Lung (tissue), 12 donors: ENCODE measurements around the gene DNAJA4. TPM values are rescaled to one million over a fixed set of nuclear protein-coding genes. Genes with fewer than 3 reads are reported as not detected.
A peak's percentile ranks its signal among the peaks of the same experiment; 100 is the strongest.

Source experiments
- ATAC-seq: fragments of 200-7000 bp; cut with Tn5 transposase; one replicate; pipeline ENCODE4 v1.9.1; 2020; ENCODE audit warnings: moderate number of reproducible peaks; ENCODE audit not compliant: insufficient read depth, low FRiP score
- DNase-seq, 3 donors: peaks; one replicate each; pipeline ENCODE4 v3.0.0-alpha.2; 2013 to 2017
- H3K27ac ChIP-seq, 2 donors: one replicate each; pipeline ENCODE4 v1.5.1; 2013; ENCODE audit warnings: mild to moderate bottlenecking in 2 of 2, moderate library complexity in 2 of 2, control low read depth in 1 of 2, inconsistent platforms in 1 of 2, low read depth in 1 of 2, low read length in 1 of 2
- H3K27me3 ChIP-seq, 3 donors: one replicate each; pipeline ENCODE4 v1.5.1; 2013; ENCODE audit warnings: low read length in 2 of 3; ENCODE audit not compliant: control insufficient read depth in 3 of 3, insufficient read depth in 3 of 3
- H3K36me3 ChIP-seq, 4 donors: one replicate each; pipeline ENCODE4 v1.5.1; 2013; ENCODE audit warnings: low read length in 4 of 4, mild to moderate bottlenecking in 1 of 4, moderate library complexity in 1 of 4; ENCODE audit not compliant: control insufficient read depth in 4 of 4, insufficient read depth in 4 of 4
- H3K4me1 ChIP-seq, 5 donors: one replicate each; pipeline ENCODE4 v1.5.1; 2013; ENCODE audit warnings: low read length in 5 of 5, mild to moderate bottlenecking in 2 of 5, moderate library complexity in 1 of 5; ENCODE audit not compliant: control insufficient read depth in 5 of 5, insufficient read depth in 5 of 5
- H3K4me3 ChIP-seq: one replicate; pipeline ENCODE4 v1.5.1; 2013; ENCODE audit warnings: mild to moderate bottlenecking, control low read depth, moderate library complexity
- H3K9ac ChIP-seq, 2 donors: one replicate each; pipeline ENCODE4 v1.5.1; 2013; ENCODE audit warnings: low read length in 2 of 2, control low read depth in 1 of 2; ENCODE audit not compliant: insufficient read depth in 1 of 2
- H3K9me3 ChIP-seq, 4 donors: one replicate each; pipeline ENCODE4 v1.5.1; 2013; ENCODE audit warnings: low read length in 3 of 4, mild to moderate bottlenecking in 1 of 4, moderate library complexity in 1 of 4; ENCODE audit not compliant: control insufficient read depth in 4 of 4, insufficient read depth in 3 of 4
- WGBS, 2 donors: extraction: QIAGEN DNeasy Blood & Tissue Kit; methylation state at CpG; one replicate each; pipeline ENCODE4 v1.1.7; 2013; 5-methylcytosine and 5-hydroxymethylcytosine counted together
- polyA plus RNA-seq, 2 donors: library from polyadenylated mRNA; stranded (reverse); fragments of 200-250 nt; gene quantifications; one replicate each; pipeline ENCODE4 v1.2.1, GENCODE V29; 2013
- total RNA-seq, 2 donors: library from RNA; depleted of rRNA in 1 of 2; stranded (reverse); fragments of >200 nt in 1 of 2; gene quantifications; one replicate each; pipeline ENCODE4 v1.2.1, GENCODE V29; 2014 to 2021
- TF ChIP-seq, protein P1 (sequence below): IDR thresholded peaks from 2 replicates; pipeline ENCODE4 v1.5.1; 2012; ENCODE audit warnings: mild to moderate bottlenecking; ENCODE audit errors: control extremely low read depth, extremely low read depth
- donor health status: control.
- donor health status: control.
- donor health status: Bipolar disorder and iron deficiency.
- donor health status: healthy.
- donor health status: DM: yes; HTN: yes; CAD: no.

Gene DNAJA4
- total and polyA plus RNA-seq, 4 donors = 19.3 to 74.6 (median 33.9) TPM

DNA sequence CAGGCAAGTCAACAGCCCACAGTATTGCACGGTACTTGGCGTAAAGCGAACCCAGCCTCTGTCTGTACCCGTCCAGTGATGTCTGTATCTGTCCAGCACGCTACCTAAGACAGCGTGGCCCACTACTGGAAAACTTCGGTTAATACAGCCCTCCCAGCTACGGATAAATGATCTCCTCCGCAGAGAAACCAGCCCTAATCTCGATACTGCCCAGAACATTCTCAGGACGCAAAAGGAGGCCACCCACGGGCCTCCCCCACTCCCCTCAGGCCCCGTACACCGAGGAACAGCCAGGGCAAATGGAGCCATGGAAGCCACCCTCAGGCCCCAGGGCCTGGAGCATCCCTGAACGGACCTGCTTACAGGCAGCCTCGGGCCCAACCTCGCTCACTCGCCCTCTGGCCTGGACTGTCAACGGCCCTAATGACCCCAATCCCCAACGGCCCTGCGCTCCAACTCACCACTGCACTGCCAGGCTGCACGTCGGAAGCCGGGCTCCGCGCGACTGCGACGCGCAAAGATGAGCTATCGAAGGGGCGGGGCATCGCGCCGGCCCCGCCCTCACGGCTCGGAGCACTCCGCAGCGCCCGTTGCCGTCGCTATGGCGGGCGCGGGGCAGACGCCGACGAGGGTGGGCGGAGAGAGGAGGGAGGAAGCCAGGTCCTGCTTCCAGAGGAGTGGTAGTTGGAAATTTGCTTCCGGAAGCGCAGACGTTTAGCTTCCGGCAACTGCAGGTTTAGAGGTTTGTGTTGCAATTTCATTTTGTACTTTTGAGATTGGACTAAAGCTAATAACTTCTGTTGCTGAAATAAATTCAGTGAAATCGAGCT lies 35.0 kb downstream of the DNAJA4 start, which contains the start of gene SKIC8:
TSS of gene SKIC8 (minus strand) at position 509 of the 830 bp plus-strand sequence. CDS start 3,923 bp downstream, outside the sequence.
- TF ChIP-seq, protein P1, sequence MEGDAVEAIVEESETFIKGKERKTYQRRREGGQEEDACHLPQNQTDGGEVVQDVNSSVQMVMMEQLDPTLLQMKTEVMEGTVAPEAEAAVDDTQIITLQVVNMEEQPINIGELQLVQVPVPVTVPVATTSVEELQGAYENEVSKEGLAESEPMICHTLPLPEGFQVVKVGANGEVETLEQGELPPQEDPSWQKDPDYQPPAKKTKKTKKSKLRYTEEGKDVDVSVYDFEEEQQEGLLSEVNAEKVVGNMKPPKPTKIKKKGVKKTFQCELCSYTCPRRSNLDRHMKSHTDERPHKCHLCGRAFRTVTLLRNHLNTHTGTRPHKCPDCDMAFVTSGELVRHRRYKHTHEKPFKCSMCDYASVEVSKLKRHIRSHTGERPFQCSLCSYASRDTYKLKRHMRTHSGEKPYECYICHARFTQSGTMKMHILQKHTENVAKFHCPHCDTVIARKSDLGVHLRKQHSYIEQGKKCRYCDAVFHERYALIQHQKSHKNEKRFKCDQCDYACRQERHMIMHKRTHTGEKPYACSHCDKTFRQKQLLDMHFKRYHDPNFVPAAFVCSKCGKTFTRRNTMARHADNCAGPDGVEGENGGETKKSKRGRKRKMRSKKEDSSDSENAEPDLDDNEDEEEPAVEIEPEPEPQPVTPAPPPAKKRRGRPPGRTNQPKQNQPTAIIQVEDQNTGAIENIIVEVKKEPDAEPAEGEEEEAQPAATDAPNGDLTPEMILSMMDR = no peak
- DNase-seq = peak; percentile 96 to 98 (median 96)
- peak within 1 kb of the TSS; percentile 73 for H3K4me3 ChIP-seq

GRCh38 chr15:78301326-78301725 lies 37.0 kb downstream of the DNAJA4 start:
- Histone ChIP-seq H3K27ac (no peak overlapping the region), H3K4me3 (no peak overlapping the region), H3K36me3 (no peaks in the 10 kb centered on the region), H3K27me3 (peaks cover 0 to 9% (median 0%) of the 10 kb centered on the region in 3 donors), H3K4me1 (peaks cover 0 to 13% (median 3%) of the 10 kb centered on the region in 5 donors), H3K9ac (no peak overlapping the region), H3K9me3 (no peaks in the 10 kb centered on the region)
- ATAC-seq (no peak), DNase-seq (no peak)
- TF ChIP-seq, protein P1 = no peak

More for the DNA sequence above, 35.0 kb downstream of the DNAJA4 start, which contains the start of gene SKIC8:
- H3K27ac ChIP-seq = peak within 1 kb of the TSS; percentile 69 to 76
- H3K27me3 ChIP-seq = peaks cover 0 to 5% (median 0%) of the 10 kb centered on the region in 3 donors
- WGBS, 2 donors = 0% methylated on average over 55 of the region's 55 CpGs
- peaks cover 0 to 3% (median 0%) of the 10 kb centered on the region in 4 donors for H3K36me3 ChIP-seq
- H3K9ac ChIP-seq = peak within 1 kb of the TSS; percentile 87 to 93
- ATAC-seq = peak; percentile 98
- H3K9me3 ChIP-seq = no peaks in the 10 kb centered on the region
- peaks cover 0 to 13% (median 3%) of the 10 kb centered on the region in 5 donors for H3K4me1 ChIP-seq

DNA sequence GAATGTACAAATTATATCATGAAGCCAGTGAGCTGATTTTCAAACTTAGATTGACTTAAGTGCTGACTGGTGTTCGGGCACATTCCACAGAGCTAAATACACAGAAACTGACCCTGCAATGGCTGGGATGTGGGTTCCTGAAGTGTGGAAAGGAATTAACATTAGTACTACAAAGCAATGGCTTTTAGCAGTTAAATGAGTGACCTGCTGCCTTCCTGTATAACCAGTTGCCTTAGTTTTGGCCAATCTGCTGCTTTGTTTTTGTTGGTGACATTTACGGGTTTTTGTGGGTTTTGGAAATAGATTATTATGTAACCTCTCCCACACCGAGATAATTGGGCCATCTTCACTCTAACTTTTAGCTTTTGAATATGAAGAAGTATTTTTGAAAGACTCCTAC lies 37.5 kb downstream of the DNAJA4 start:
- ATAC-seq = no peak
- peaks cover 0 to 13% (median 3%) of the 10 kb centered on the region in 5 donors for H3K4me1 ChIP-seq
- no peak overlapping the region for H3K4me3 ChIP-seq
- H3K27me3 ChIP-seq = peaks cover 0 to 9% (median 2%) of the 10 kb centered on the region in 3 donors
- TF ChIP-seq, protein P1 = no peak
- no peaks in the 10 kb centered on the region for H3K9me3 ChIP-seq
- no peaks in the 10 kb centered on the region for H3K36me3 ChIP-seq
- WGBS, 2 donors = 7 to 28% methylated on average over 3 of the region's 3 CpGs
- no peak overlapping the region for H3K9ac ChIP-seq
- peak; percentile 41 to 74 (median 44) for DNase-seq
- no peak overlapping the region for H3K27ac ChIP-seq
